IMR-90 (cell line): ENCODE measurements around the gene C9orf43. TPM values are rescaled to one million over a fixed set of nuclear protein-coding genes. Genes with fewer than 3 reads are reported as not detected.

Experiments
- ATAC-seq: fragments of 200-7000 bp; cut with Tn5 transposase; 2 replicates; pipeline ENCODE4 v1.9.1; 2020; ENCODE audit warnings: low read depth, mild to moderate bottlenecking, moderate library complexity
- BruUV-seq: library from RNA; stranded (reverse); fragments of 400-500 nt; replicated peaks from 2 replicates; lab custom pipeline; 2021; lab: Mats Ljungman, UMichigan
- CTCF ChIA-PET: fragments of 300-600 bp; formaldehyde crosslinking; extraction: SDS; loops from one replicate; lab custom pipeline; 2021; ENCODE audit warnings: antibody characterized with exemption; lab: Yijun Ruan, JAX
- POLR2A ChIA-PET: fragments of 300-600 bp; sonication (Branson Sonifier 250); formaldehyde crosslinking; loops from one replicate; lab custom pipeline; 2022; ENCODE audit warnings: antibody characterized with exemption; ENCODE audit not compliant: unreplicated experiment; lab: Charles Lee
- DNase-seq: peaks from one replicate; pipeline ENCODE4 v3.0.0; 2013
- H2AFZ ChIP-seq: replicated peaks from 2 replicates; pipeline ENCODE3; 2013; ENCODE audit warnings: low read length, mild to moderate bottlenecking; ENCODE audit not compliant: poor library complexity
- H2AK5ac ChIP-seq: 2 replicates; pipeline ENCODE4 v1.6.1; 2013; ENCODE audit warnings: low read depth, low read length, inconsistent platforms
- H2AK9ac ChIP-seq: replicated peaks from 2 replicates; pipeline ENCODE3; 2013; ENCODE audit warnings: mild to moderate bottlenecking, low read depth, low read length, moderate library complexity; ENCODE audit not compliant: poor library complexity
- H2BK120ac ChIP-seq: 2 replicates; pipeline ENCODE4 v1.6.1; 2013; ENCODE audit warnings: low read depth, low read length, inconsistent platforms
- H2BK15ac ChIP-seq: 3 replicates; pipeline ENCODE4 v1.6.1; 2013; ENCODE audit warnings: low read depth, low read length, inconsistent platforms
- H2BK20ac ChIP-seq: 2 replicates; pipeline ENCODE4 v1.6.1; 2013; ENCODE audit warnings: low read depth, mild to moderate bottlenecking, inconsistent platforms, low read length, moderate library complexity
- H2BK5ac ChIP-seq: 2 replicates; pipeline ENCODE4 v1.6.1; 2013; ENCODE audit warnings: mild to moderate bottlenecking, low read depth, low read length, inconsistent platforms; ENCODE audit not compliant: poor library complexity, severe bottlenecking
- H3K14ac ChIP-seq: replicated peaks from 2 replicates; pipeline ENCODE4 v1.6.1; 2013; ENCODE audit warnings: low read depth, low read length, inconsistent platforms
- H3K18ac ChIP-seq: 2 replicates; pipeline ENCODE4 v1.6.1; 2013; ENCODE audit warnings: low read depth, low read length, control low read depth
- H3K23ac ChIP-seq: 2 replicates; pipeline ENCODE4 v1.6.1; 2013; ENCODE audit warnings: low read depth, low read length, inconsistent platforms
- H3K27ac ChIP-seq: 2 replicates; pipeline ENCODE4 v1.5.1; 2013; ENCODE audit warnings: mild to moderate bottlenecking, control low read depth, low read length; ENCODE audit not compliant: insufficient read depth
- H3K27me3 ChIP-seq: 2 replicates; pipeline ENCODE4 v1.6.1; 2013; ENCODE audit warnings: low read length; ENCODE audit not compliant: control insufficient read depth, insufficient read depth
- H3K36me3 ChIP-seq: 2 replicates; pipeline ENCODE4 v1.6.1; 2013; ENCODE audit warnings: low read length, mixed read lengths; ENCODE audit not compliant: control insufficient read depth, insufficient read depth
- H3K4ac ChIP-seq: 2 replicates; pipeline ENCODE4 v1.6.1; 2013; ENCODE audit warnings: low read depth, low read length, inconsistent platforms
- H3K4me1 ChIP-seq: 2 replicates; pipeline ENCODE4 v1.6.1; 2013; ENCODE audit warnings: low read length, mixed read lengths; ENCODE audit not compliant: control insufficient read depth, insufficient read depth
- H3K4me2 ChIP-seq: 2 replicates; pipeline ENCODE4 v1.6.1; 2013; ENCODE audit warnings: low read depth, mild to moderate bottlenecking, control low read depth, low read length, moderate library complexity
- H3K4me3 ChIP-seq: 2 replicates; pipeline ENCODE4 v1.5.1; 2013; ENCODE audit warnings: low read depth, mild to moderate bottlenecking, control low read depth, low read length, moderate library complexity; ENCODE audit not compliant: insufficient read depth
- H3K56ac ChIP-seq: 2 replicates; pipeline ENCODE4 v1.6.1; 2013; ENCODE audit warnings: low read length, inconsistent platforms; ENCODE audit not compliant: insufficient read depth; ENCODE audit errors: extremely low read depth
- H3K79me1 ChIP-seq, 2 experiments: 2 replicates each; pipeline ENCODE4 v1.6.1; 2013; ENCODE audit warnings: low read length in 2 of 2, inconsistent platforms in 1 of 2, low read depth in 1 of 2
- H3K9ac ChIP-seq: 2 replicates; pipeline ENCODE4 v1.6.1; 2013; ENCODE audit warnings: low read depth, low read length, control low read depth
- H3K9me1 ChIP-seq: 2 replicates; pipeline ENCODE4 v1.6.1; 2013; ENCODE audit warnings: low read length, inconsistent platforms; ENCODE audit not compliant: insufficient read depth
- H3K9me3 ChIP-seq: 2 replicates; pipeline ENCODE4 v1.6.1; 2013; ENCODE audit warnings: low read length; ENCODE audit not compliant: control insufficient read depth, insufficient read depth
- H4K20me1 ChIP-seq: 2 replicates; pipeline ENCODE4 v1.6.1; 2013; ENCODE audit warnings: low read length, inconsistent platforms; ENCODE audit not compliant: insufficient read depth
- H4K5ac ChIP-seq: 2 replicates; pipeline ENCODE4 v1.6.1; 2013; ENCODE audit warnings: mild to moderate bottlenecking, low read depth, low read length, control low read depth
- H4K8ac ChIP-seq, 2 experiments: 2 replicates each; pipeline ENCODE4 v1.6.1; 2013; ENCODE audit warnings: low read depth in 2 of 2, low read length in 2 of 2, control low read depth in 1 of 2, inconsistent platforms in 1 of 2
- H4K91ac ChIP-seq: 2 replicates; pipeline ENCODE4 v1.6.1; 2013; ENCODE audit warnings: low read depth, low read length, inconsistent platforms; ENCODE audit not compliant: insufficient read depth
- BHLHE40 ChIP-seq: fragments of 150-350 bp; IDR thresholded peaks from 2 replicates; pipeline ENCODE4 v1.6.1; 2016; ENCODE audit warnings: mild to moderate bottlenecking, low read depth, low read length
- CHD1 ChIP-seq: IDR thresholded peaks from 2 replicates; pipeline ENCODE4 v1.6.1; 2012; ENCODE audit warnings: low read depth, low read length, improper control_type of control experiment
- MAFK ChIP-seq: IDR thresholded peaks from 2 replicates; pipeline ENCODE4 v1.6.1; 2012; ENCODE audit warnings: low read depth, low read length, improper control_type of control experiment
- MXI1 ChIP-seq: IDR thresholded peaks from 2 replicates; pipeline ENCODE4 v1.6.1; 2012; ENCODE audit warnings: low read depth, mild to moderate bottlenecking, low read length, moderate library complexity, borderline replicate concordance
- NFE2L2 ChIP-seq: fragments of 150-350 bp; IDR thresholded peaks from 2 replicates; pipeline ENCODE4 v1.6.1; 2016; ENCODE audit warnings: low read depth, mild to moderate bottlenecking, low read length
- RCOR1 ChIP-seq: IDR thresholded peaks from 2 replicates; pipeline ENCODE4 v1.6.1; 2012; ENCODE audit warnings: mild to moderate bottlenecking, low read length, improper control_type of control experiment; ENCODE audit not compliant: insufficient replicate concordance
- RFX5 ChIP-seq: IDR thresholded peaks from 2 replicates; pipeline ENCODE4 v1.8.0; 2012; ENCODE audit warnings: low read depth, mild to moderate bottlenecking, low read length, moderate library complexity
- SMC3 ChIP-seq: fragments of 150-350 bp; IDR thresholded peaks from 2 replicates; pipeline ENCODE4 v1.6.1; 2016; ENCODE audit warnings: low read depth, mild to moderate bottlenecking, antibody characterized with exemption, low read length, moderate library complexity
- WGBS, 2 experiments: methylation state at CpG; one replicate each; pipeline versions ENCODE4 v1.1.5 to v1.1.7; 2013; ENCODE audit warnings: missing lambda C conversion rate in 2 of 2; ENCODE audit not compliant: insufficient read length in 1 of 2; ENCODE audit errors: extremely low coverage in 2 of 2; 5-methylcytosine and 5-hydroxymethylcytosine counted together
- dilution Hi-C: fragments of 300-500 bp; cut with HindIII; formaldehyde crosslinking; loops from one replicate; pipeline ENCODE4 v1.14.3; 2018; ENCODE audit warnings: low sequenced_read_pairs; ENCODE audit not compliant: unreplicated experiment
- in situ Hi-C: fragments of 300-500 bp; cut with MboI; formaldehyde crosslinking; loops from 3 replicates; pipeline ENCODE4 v1.14.3; 2019; ENCODE audit warnings: low sequenced_read_pairs, inconsistent platforms, mixed read lengths
- intact Hi-C: fragments of 100-400 bp; cut with micrococcal nuclease; formaldehyde crosslinking; loops from 2 replicates; pipeline ENCODE4 v1.10.0; 2022
- polyA plus RNA-seq, 3 experiments: library from polyadenylated mRNA; depleted of rRNA; stranded (reverse); fragments of >200 nt; gene quantifications; 2 replicates each; pipeline ENCODE4 v1.2.3, GENCODE V29; 2012; ENCODE audit warnings: low replicate concordance in 1 of 3
- total RNA-seq: library from RNA; depleted of rRNA; stranded (reverse); fragments of >200 nt; gene quantifications from 2 replicates; pipeline ENCODE4 v1.2.3, GENCODE V29; 2012
- TF ChIP-seq, protein P1 (sequence below): fragments of 150-350 bp; IDR thresholded peaks from 2 replicates; pipeline ENCODE4 v1.6.1; 2017; ENCODE audit warnings: mild to moderate bottlenecking, antibody characterized with exemption, low read length, low read depth
- TF ChIP-seq, protein P2 (sequence below): fragments of 150-350 bp; IDR thresholded peaks from 2 replicates; pipeline ENCODE4 v1.6.1; 2016; ENCODE audit warnings: low read depth, mild to moderate bottlenecking, low read length, moderate library complexity, borderline replicate concordance

The C9orf43 gene
- total and polyA plus RNA-seq, 2 of the 4 experiments (the other 2 are of a cell fraction), result 0.36 to 0.46 TPM

DNA sequence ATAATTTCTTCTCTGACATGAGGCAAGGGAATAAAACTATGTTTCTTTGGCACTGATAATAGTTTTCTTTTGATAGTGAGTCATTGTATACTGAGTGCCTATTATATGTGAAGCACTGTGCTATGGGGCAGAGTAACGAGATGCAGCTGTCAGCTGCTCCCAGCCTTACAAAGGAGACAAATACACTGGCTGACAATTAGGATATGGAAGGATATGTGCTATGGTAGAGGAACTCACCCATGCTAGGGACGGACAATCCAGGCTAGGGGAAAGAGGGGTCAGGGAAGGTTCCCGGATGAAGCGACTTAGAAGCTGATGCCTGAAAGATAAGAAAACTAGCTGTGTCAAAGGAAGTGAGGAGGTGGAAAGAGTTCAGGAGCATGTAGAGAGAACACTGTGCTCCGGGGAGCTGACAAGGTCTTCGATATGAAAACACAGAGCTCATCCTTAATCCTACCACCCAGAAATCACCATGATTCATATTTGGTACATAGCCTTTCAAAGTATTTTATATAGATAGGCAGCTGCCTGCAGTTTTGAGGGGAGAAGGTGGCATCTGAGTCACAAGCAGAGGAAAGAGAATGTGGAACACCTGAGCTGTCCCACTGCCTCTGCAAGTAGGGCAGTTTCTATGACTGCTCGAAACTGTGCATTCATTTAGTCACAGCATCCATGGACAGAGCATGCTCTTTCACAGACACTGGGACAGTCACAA, 49.1 kb upstream of the C9orf43 start:
- CTCF ChIA-PET, result interaction anchor here (0.7 kb wide), 1 partner anchor 21 kb away, joined by 6 read pairs; the partner anchor contains the start of gene WDR31
- H3K4me2 ChIP-seq, result no peak overlapping the region; the same call in 1 of the 2 replicates

More for the DNA sequence above, 49.1 kb upstream of the C9orf43 start:
- Histone ChIP-seq H3K36me3 (no peaks in the 10 kb centered on the region), H4K91ac (no peak overlapping the region), H3K9me1 (peaks cover 3% of the 10 kb centered on the region; the same call in 1 of the 2 replicates), H4K20me1 (no peaks in the 10 kb centered on the region), H2AK9ac (no peak overlapping the region), H3K4me3 (no peak overlapping the region), H2BK15ac (no peak overlapping the region), H3K79me1 (no peaks in the 10 kb centered on the region), H4K5ac (no peak overlapping the region), H3K14ac (no peak overlapping the region), H2BK20ac (no peak overlapping the region), H3K56ac (no peak overlapping the region), H3K9me3 (no peaks in the 10 kb centered on the region), H2AK5ac (no peak overlapping the region), H2BK5ac (no peak overlapping the region), H3K18ac (no peak overlapping the region), H3K27me3 (peaks cover 35% of the 10 kb centered on the region), H3K4ac (no peak overlapping the region), H3K9ac (no peak overlapping the region), H3K27ac (no peak overlapping the region), H4K8ac (no peak overlapping the region), H2BK120ac (no peak overlapping the region), H3K23ac (no peak overlapping the region), H2AFZ (no peak overlapping the region), H3K4me1 (no peaks in the 10 kb centered on the region)
- in situ Hi-C loops (no loop called here), dilution Hi-C loops (no loop called here), intact Hi-C loops (no loop called here)
- ATAC-seq (peak; percentile 94), DNase-seq (peak; percentile 52)
- WGBS, 2 experiments, result no CpG with 5 or more reads among the region's 7 CpGs
- no peak for TF ChIP-seq BHLHE40
- TF ChIP-seq MAFK, result no peak
- no peak for TF ChIP-seq SMC3
- TF ChIP-seq CHD1, result no peak
- TF ChIP-seq RCOR1, result no peak
- TF ChIP-seq, protein P1, sequence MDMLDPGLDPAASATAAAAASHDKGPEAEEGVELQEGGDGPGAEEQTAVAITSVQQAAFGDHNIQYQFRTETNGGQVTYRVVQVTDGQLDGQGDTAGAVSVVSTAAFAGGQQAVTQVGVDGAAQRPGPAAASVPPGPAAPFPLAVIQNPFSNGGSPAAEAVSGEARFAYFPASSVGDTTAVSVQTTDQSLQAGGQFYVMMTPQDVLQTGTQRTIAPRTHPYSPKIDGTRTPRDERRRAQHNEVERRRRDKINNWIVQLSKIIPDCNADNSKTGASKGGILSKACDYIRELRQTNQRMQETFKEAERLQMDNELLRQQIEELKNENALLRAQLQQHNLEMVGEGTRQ, result no peak
- no peak for TF ChIP-seq NFE2L2
- TF ChIP-seq MXI1, result no peak
- TF ChIP-seq RFX5, result no peak
- TF ChIP-seq, protein P2, sequence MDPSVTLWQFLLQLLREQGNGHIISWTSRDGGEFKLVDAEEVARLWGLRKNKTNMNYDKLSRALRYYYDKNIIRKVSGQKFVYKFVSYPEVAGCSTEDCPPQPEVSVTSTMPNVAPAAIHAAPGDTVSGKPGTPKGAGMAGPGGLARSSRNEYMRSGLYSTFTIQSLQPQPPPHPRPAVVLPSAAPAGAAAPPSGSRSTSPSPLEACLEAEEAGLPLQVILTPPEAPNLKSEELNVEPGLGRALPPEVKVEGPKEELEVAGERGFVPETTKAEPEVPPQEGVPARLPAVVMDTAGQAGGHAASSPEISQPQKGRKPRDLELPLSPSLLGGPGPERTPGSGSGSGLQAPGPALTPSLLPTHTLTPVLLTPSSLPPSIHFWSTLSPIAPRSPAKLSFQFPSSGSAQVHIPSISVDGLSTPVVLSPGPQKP, result no peak
- POLR2A ChIA-PET, result no interaction called here
- BruUV-seq, result no TSS peak
